NCI-H2196 (cell line): ENCODE measurements around the gene TOR1AIP2.
"Not testable (repeated sequence)": the region's sequence is repeated elsewhere in the genome, so short reads cannot be mapped to it uniquely, and the experiment has no call there.

ENCODE experiments used
- DNase-seq: peaks from one replicate; lab custom pipeline; 2025; ENCODE audit not compliant: unreplicated experiment; lab: John Stamatoyannopoulos, UW

The TOR1AIP2 gene

DNA sequence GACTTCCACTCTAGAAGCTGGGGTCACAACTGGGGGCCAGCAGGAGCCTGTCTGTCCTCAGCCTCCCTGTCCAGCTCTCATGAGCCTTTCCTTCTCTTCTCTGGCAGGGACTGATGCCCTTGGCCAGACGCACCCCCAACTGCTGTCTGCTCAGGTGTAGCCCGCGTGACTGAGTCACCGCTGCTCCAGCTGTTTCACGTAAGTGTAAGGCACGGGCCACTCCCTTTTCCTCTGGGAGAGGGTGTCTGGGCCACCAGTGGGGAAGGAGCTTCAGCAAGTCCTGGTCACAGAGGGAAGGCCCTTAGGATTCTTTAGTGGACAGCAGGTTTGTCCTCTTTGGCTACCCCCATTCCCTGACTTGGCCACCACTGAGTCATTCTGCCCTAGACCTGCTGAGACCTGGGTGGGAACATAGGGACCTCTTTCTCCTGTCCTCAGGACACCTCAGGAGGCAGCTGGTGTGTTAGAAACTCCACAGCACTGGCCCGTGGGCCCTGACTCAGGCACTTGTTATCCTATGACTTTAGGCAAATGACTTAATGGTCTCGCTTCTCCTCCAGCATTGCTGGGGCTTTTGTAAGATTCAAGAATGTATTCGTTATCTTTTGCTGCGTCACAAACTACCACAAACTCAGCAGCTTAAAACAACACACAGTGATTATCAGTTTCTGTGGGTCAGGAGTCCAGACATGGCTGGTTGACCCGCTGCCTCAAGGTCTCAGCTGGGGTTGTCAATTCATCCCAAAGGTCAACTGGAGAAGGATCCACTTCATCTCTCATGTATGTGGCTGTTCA lies 69.7 kb downstream of the TOR1AIP2 start:
- no peak for DNase-seq

DNA sequence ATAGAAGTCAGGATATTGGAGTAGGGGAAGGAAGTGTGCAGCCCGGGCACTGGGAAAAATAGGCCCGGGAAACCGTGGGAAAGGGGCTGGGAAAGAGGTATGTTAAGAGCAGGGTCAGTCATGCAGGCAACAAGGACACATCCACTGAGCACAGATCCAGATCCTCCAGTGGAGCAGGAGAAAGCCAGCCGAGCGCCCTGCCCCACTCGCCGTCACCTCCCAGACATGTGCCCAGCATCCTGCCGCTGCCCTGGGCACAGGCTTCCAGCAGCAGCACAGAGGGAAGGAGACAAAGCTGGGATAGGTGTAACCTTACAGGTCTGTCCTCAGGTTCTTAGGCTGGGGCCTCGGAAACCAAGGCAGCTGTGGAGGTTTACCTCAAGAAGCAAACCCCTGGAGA lies 70.3 kb downstream of the TOR1AIP2 start:
- no peak for DNase-seq

DNA sequence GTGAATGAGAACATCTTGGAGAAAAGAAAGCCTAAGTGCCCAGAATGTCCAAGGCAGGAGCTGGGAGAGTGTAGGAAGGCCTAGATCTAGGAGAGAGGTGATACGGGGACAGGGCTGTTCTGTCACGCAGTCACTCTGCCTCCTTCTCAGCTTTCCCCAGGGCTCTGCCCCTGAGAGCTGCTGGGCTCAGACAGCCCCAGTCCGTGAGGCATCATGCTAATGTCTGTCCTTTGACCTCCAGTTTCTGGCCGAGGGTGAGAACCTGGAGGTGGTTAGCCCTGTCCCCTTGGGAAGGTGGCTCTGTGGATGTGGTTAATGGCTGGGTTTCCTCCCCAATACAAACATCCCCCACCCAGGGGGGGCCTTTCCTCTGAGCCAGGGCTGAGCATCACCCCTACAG lies 71.3 kb downstream of the TOR1AIP2 start:
- no peak for DNase-seq

DNA sequence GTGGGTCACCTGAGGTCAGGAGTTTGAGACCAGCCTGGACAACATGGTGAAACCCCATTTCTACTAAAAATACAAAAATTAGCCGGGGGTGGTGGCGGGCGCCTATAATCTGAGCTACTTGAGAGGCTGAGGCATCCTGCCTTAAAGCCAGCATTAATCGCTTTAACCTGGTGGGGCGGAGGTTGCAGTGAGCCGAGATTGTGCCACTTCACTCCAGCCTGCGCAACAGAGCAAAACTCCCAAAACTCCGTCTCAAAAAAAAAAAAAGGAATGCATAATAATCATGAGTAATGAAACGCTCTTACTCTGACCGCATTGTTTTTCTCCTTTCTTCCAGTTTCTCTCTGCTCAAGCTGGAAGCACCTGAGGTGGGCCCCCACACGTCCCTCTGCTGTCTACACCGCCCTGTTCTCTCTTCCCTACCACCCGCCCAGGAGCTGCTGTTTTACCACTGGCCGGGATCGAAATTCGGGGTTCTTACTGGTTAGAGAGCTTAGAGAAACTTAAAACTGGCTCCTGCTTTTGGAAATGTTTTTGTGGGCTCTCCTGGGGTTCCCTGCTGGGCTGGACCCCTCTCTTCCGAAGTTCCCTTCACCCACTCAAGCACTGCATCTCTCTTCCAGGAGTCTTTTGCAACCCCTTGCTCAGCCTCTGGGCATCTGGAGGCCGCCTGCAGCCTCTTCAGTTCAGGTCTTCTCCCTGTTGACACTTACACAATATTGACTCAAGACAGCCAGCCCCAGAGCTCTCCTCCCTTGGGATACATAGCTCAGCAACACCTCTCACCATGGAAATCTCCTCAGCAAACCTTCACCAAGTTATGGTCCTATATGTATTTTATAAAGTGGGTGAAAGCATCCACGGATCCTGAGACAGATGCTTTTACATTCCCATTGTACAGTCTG lies 72.1 kb downstream of the TOR1AIP2 start:
- no peak for DNase-seq

DNA sequence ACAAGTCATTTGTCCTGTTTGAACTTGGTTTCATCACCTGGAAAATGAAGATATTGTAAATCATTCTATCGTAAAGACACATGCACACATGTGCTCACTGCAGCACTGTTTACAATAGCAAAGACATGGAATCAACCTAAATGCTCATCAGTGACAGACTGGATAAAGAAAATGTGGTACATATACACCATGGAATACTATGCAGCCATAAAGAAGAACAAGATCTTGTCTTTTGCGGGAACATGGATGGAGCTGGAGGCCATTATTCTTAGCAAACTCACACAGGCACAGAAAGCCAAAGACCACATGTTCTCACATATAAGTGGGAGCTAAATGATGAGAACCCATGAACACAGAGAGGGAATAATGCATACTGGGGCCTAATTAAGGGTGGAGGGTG lies 73.2 kb downstream of the TOR1AIP2 start:
- DNase-seq, result not testable (repeated sequence)

DNA sequence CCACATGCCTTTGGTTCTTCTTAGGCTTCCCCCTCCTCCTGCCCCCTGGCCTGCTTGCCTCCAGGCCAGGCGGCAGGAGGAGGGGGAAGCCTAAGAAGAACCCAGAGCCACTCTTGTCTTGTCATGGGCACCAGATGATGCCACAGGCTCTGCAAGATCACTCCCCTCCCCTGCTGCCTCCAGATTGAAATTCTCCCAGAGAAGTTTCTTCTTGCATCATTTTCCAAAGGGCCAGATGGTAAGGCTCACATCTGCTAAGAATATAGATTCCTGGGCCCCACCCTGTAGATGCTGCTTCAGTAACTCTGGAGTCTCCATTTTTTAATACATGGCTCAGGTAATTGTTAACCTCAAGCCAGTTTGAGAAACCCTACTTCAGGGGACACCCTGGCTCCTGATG lies 73.7 kb downstream of the TOR1AIP2 start:
- no peak for DNase-seq

DNA sequence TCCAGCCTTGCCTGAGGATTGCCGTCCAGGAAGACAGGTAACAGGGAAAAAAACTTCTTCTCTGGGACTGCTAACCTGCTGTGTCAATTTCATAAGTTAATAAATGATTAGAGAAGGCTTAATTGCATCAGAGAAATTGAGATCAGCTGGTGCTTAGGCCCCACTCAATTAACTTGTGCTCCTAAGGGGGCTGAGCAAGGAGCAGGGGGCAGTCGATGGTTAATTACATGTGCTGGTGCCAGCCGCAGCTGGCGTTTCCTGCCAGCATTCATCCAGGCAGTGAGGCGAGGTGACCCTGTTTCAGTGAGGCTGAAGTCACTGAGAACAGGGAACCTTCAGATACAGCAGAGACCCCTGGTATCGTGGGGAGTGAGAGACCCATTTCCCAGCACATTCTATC lies 74.5 kb downstream of the TOR1AIP2 start:
- DNase-seq, result no peak

DNA sequence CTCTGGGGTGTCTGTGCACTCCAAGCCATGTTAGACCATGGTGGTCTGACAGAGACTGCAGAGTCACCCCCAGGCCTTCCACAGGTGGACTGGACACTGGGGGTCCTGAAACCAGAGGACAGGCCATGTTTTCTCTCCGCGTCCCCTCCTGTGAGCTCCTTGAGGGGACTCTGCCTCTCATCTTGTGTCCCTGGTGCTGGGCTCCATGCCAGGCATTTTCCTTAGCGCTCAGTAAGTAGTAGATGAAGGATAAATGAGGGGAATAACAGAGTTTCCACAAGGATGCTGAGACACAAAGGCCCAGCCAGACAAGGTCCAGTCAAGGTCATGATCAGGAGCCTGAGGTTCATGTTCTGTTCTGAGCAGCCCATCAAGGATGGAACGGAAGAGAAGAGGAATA lies 77.1 kb downstream of the TOR1AIP2 start:
- no peak for DNase-seq

DNA sequence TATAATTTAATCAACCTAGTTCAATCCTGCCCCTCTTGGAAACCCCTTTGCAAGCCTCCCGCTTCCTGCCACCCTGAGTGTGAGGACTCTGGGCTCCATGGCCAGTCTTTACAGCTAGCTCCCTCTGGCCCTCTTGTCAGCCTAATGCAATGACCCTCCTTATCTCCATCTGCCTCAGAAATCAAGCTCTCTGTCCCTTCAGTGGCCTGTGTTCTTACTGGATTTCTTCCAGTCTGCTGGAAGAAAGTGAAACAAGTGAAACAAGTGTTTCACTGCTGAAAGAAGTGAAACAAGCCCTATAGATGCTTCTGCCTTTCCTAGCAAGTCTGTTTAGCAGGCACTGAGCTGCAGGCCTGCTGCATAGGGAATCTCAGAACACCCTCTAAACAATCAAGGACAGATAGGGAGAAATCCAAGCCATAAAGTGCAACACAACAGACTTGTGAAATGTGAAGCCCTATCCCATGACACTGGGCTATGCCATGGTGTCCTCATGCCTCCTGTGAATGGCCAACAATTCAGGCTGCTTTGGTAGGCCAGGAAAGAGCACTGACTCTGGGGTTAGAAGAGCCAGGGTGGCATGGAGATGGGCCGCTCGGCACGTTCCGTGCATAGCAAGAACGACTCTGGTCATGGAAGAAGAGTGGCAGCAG lies 78.6 kb downstream of the TOR1AIP2 start:
- DNase-seq, result no peak

DNA sequence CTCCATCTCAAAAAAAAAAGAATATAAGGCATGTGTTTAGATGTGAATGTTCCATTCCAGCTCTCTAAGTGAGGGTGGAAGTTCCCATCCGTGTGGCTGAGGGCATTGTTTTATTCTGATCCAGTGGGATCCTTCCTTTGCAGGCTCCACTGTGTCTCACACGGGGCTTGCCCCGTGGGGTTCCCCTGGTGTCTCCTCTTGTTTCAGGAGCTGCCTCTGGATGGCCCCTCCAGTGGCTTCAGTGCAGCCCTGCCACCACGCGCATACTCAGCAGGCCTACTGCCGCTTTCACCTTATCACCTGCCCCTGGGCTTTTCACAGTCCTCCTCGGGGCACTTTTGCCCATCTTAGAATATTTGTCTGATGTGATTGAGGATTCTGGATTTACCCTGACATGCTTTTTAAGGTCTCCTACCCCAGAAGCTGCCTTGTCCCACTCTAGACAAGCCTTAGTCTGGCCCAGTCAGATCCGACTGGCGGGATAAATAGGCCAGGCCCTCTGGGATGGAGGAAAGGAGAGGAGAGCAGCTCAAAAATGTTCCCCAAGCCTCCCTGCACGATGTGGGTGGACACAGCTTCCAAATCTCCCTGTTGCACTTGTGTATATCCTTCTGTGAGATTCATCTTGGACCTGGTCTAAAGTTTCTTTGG lies 79.3 kb downstream of the TOR1AIP2 start:
- no peak for DNase-seq

DNA sequence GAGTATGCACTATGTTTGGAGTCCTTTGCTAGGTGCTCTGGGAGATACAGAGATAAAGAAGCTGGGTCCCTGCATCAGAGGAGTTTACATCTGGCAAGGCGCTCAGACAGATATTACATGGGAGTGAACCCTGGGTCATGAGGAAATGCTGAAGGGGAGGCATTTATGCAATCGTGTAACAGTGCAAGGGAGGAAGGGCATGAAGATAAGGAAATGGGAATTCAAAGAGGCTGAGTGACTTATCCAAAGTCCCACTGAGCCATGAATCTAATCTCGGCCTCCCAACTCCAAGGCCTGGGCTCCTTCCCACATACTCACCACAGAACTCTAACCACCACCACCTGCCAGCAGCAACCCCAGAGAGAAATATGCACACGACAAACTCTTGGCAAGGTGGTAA lies 82.9 kb downstream of the TOR1AIP2 start:
- no peak for DNase-seq

DNA sequence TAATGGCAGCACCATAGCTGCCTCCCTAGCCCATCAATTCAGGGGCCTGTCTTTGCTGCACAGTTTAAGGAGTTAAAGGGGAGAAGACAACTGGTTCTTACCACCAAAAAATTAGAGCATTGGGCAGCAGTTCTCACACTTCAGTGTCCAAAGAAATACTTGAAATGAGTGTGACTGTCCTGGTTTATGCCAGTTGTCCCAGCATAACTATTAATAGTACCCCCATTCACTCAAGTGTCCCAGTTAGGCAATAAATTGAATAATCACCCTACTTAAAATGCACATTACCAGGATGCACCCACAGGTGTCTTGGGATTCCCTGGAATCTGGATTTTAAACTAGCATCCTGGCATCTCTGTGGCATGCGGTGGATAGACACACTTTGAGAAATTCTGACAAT lies 83.5 kb downstream of the TOR1AIP2 start:
- no peak for DNase-seq

DNA sequence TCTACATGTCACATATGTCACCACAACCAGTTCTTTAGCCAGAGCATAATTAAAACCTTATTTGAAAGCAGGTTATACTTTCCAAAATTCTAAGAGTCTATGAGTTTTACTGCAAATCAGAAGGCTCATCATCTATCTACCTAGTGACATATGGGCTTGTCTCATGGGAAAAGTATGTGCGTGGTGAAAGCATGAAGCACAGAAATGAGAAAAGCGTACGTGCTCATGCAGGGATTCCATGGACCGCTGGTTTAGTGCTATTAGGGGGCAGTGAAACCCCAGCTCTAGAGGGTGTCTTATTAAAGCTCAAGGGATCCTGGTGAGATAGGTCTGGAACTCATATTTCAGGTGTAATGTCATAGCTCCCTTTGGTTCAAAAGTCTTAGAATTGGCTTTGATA lies 84.3 kb downstream of the TOR1AIP2 start:
- no peak for DNase-seq
